IPS DF 4.7 (cell line): Measurements from ENCODE around the gene ANTKMT.

Experiments used
- DNase-seq: peaks from one replicate; pipeline ENCODE4 v3.0.0-alpha.2; 2013; ENCODE audit warnings: low spot score; ENCODE audit errors: extremely low read depth

The ANTKMT gene

GRCh38 chr16:714558-715476, 6.1 kb upstream of the ANTKMT start, which contains the start of gene METRN:
Gene METRN (plus strand): TSS chr16:715118. CDS start chr16:715290, 172 bp downstream.
- no peak for DNase-seq

DNA sequence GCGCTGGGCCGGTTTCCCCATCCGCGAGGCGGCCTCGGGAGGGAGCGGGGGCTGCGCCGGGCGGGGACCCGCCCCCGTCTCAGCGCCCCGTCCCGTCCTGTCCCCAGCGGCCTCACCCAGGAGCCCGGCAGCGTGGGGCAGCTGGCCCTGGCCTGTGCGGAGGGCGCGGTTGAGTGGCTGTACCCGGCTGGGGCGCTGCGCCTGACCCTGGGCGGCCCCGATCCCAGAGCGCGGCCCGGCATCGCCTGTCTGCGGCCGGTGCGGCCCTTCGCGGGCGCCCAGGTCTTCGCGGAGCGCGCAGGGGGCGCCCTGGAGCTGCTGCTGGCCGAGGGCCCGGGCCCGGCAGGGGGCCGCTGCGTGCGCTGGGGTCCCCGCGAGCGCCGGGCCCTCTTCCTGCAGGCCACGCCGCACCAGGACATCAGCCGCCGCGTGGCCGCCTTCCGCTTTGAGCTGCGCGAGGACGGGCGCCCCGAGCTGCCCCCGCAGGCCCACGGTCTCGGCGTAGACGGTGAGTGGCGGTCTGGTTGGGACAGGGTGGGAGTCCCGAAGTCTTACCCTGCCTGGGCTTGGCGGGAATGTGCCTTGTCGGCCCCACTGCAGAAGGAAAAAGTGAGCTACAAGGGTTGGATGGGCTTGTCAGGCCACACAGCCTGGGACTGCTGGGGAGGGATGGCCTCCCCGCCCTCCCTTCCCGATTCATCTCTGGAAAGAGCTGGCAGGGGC, 5.3 kb upstream of the ANTKMT start:
- DNase-seq = no peak

GRCh38 chr16:716200-716568, 4.8 kb upstream of the ANTKMT start:
- no peak for DNase-seq

DNA sequence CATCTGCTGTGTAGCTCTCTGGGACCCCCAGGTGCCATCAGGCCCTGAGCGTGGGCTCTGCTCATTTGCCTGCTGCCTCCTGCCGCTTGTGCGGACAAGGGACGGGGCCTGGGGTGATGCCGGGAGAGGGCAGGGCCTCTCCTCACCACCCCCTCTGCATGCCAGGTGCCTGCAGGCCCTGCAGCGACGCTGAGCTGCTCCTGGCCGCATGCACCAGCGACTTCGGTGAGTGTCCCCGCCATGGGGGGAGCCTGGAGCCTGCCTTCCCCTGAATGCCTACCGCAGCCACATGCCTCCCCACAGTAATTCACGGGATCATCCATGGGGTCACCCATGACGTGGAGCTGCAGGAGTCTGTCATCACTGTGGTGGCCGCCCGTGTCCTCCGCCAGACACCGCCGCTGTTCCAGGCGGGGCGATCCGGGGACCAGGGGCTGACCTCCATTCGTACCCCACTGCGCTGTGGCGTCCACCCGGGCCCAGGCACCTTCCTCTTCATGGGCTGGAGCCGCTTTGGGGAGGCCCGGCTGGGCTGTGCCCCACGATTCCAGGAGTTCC, 4.1 kb upstream of the ANTKMT start:
- no peak for DNase-seq

GRCh38 chr16:717450-718245, 3.3 kb upstream of the ANTKMT start:
- DNase-seq = no peak

- DNase-seq = no peak
Observed at GRCh38 chr16:718389-718788, 2.6 kb upstream of the ANTKMT start.

- DNase-seq = no peak
Observed at GRCh38 chr16:718922-719321, 2.0 kb upstream of the ANTKMT start.

DNA sequence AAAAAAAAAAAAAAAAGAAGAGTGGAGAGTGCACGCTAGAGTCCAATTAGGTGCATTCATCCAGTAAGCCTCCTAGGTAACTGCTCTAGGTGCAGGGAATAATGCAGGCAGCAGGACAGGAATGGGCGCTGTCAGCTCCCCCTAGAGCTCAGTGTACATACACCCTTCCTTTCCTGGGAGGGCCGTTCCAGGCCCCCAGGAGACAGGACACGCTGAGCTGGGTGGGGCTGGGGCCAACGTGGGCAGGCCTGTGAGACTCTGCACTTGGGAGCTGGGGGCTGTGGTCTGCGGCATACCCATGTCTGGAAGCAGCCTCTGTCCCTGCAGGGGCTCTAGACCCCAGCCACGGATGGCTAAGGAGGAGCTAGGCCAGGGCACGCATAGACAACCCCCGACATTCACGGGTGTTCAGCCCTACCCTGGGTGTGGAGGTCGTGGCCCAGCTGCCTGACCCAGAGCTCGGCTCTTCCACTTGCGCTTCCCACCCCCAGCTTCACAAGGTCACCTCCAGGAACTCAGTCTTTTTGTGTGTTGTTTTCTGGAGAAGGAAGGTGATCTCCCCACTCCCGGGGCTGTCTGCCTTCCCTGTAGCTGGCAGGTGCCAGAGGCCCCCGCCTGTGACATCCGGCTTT, 1.0 kb upstream of the ANTKMT start:
- no peak for DNase-seq

DNA sequence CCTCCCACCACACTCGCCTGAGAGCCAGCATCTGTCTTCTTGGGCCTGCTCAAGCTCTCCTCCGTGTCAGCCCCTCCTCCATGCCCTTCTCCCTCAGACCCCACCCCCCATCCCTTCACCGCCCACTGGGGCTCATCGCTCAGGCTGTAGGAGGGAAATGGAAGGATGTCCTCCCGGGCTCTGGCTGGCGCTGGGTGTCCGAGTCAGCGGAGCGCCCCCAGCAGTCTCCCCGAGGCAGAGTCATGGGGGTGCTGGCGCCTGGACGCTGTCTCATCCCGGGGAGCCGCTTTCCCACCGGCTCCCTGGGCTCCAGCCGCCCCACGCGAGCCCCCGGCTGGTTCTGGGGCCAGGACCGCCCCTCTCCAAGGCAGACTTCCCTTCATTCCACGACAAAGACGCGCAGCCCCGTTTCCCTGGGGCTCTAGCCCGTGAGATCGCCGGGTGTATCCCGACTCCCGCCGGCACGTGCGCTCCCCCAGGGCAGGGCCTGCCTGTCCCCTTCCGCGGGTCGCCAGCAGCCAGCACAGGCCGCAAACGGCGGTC, 428 bp upstream of the ANTKMT start:
- DNase-seq = no peak

DNA sequence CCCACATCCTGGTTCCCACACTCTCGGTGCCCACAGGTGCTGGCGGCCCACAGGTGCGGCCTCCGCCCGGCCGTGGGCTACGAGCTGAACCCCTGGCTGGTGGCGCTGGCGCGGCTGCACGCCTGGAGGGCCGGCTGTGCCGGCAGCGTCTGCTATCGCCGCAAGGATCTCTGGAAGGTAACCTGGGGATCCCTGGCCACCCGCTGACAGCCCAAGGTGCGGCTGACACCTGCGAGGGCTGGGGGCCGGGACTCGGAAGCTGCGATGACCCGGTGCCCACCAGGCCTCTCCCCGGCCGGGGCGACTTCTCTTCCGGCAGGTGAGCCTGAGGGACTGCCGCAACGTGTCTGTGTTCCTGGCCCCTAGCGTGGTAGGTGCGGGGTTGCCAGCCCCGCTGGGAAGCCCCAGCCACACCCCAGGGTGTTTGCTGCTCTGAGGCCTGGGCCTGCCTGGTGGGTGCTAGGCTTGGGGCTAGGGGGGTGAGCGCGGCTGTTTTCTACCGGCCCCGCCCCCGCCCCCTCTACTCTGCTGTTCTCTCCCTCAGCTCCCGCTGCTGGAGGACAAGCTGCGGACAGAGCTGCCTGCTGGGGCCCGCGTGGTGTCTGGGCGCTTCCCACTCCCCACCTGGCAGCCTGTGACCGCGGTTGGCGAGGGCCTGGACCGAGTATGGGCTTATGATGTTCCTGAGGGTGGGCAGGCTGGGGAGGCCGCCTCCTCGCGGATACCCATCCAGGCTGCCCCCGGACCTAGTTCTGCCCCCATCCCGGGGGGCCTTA, 1.0 kb downstream of the ANTKMT start:
- DNase-seq = no peak

DNA sequence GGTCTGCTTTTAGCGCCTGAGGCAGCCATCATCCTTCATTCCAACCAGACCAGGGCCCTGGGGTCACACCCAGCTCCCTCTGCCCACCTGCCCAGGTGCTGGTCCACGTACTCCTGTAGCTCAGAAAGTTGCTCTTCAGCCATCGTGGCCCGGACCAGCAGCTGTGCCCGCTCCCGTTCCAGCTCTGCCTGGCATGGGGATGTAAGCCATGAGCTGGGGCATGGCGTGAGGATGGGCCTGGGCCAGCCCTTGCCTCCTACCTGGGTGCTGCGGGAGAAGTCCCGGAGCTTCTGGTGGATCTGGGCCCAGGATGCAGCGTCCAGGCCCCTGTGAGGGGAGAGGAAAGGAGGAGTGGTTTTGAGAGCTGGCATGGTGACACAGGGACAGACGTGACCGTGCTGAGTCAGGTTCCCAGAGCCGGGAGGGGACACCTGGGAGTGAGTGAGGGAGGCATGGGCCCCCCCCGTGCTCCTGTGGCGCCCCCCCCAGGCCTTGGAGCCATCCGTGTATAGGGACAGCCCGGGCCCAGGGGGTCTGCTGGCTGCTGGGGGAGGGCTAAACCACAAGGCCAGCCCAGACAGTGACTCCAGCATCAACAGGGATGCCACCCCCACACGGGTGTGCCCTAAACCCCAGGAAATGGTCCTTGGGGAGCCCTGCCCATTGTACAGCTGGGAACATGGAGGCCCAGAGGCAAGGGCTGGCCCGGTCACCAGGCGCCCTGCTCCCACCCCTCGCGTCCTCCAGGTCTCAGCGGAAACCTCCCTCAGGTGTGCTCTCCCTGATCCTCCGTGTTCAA, 2.1 kb downstream of the ANTKMT start:
- no peak for DNase-seq

GRCh38 chr16:723695-724094, 2.7 kb downstream of the ANTKMT start:
- DNase-seq = no peak

DNA sequence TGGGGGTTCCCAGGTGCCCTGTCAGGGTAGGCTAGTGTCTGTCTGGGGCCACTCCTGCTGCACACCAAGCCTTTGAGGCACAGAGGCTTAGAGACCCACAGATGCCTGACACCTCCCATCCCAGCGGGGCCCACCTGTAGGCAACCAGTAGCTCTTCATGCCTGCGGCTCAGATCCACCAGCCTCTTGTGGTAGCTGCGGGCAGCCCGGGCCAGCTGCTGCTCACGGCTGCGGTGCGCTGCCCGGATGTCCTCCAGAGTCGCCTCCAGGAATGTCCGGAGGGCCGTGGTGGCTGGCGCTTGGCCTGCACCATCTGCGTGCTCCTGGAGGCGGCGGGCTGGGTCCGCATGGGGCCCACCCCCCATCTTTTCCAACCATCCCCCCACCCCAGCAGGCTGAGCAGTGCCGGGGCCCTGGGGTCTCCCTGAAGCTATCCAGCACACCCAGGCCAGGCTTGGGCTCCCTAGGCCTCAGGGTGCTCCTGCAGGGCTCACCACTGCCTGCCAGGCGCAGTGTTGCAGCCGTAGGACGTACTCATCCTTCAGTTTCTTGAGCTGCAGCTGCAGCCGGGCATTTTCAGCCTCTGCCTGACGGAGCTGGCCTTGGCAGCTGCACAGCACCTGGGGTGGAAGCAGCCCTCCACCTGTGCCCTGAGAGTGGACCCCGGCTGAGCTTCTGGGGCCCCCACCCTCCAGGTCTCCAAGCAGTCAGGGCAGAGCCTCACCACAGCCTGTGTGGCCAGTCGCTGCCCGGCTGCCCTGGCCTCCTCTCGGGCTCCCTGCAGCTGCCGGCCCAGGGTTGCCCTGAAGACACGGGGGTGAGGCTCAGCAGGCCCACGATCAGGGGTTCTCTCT, 3.5 kb downstream of the ANTKMT start:
- DNase-seq = no peak

- DNase-seq = no peak
Observed at GRCh38 chr16:725041-725376, 4.1 kb downstream of the ANTKMT start.

DNA sequence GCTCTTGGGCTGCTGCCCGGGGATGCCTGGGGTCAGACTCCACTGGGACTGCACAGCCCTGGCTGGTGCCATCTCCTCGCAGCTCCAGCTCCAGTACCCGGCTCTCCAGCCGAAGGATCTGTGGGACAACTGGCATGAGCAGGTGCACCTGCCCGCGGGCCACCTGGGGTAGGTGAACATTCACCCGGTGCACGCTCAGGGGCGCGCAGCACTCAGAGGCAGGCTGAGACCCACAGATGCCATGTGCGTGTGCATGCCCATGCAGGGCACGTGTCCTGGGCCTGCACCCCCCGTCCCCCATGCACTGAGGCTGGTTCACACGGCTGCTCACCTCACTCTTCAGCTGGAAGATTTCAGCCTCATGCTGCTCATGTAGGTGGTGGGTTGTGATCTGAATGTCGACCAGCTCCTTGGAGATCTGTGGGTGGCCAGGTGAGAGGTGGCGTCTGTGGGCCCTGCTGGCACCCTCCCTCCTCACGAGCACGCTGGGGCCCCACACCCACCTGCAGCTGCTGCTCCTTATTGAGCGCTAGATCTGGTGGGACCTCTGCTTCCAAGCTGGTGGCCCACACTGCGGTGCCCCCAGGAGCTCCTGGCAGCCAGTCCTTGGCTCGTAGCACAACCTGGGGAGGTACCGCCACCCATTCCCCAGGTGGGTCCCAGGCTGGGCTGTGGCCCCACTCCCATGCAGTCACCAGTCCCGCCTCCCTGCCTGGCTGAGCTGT, 4.7 kb downstream of the ANTKMT start:
- DNase-seq = no peak

- DNase-seq = no peak
Observed at GRCh38 chr16:726188-726437, 5.2 kb downstream of the ANTKMT start.

- no peak for DNase-seq
Observed at GRCh38 chr16:726438-727290, 5.7 kb downstream of the ANTKMT start, which contains the start of the genes CCDC78 and HAGHL. Gene CCDC78 (minus strand): TSS chr16:726443. CDS start chr16:726367, 76 bp downstream. Gene HAGHL (plus strand): TSS chr16:727106. CDS start chr16:727510, 404 bp downstream.
